Glutamatergic neuron (in vitro differentiated cells): ENCODE data around the gene FCRL6. TPM values are rescaled to one million over a fixed set of nuclear protein-coding genes. Genes with fewer than 3 reads are reported as not detected.

Experiments used
- DNase-seq: peaks from one replicate; pipeline ENCODE4 v3.0.0; 2022
- H3K27ac Mint-ChIP-seq: one replicate; pipeline ENCODE4 v1.8.0; 2020; ENCODE audit warnings: mild to moderate bottlenecking, mixed read lengths, inconsistent platforms; ENCODE audit not compliant: unreplicated experiment
- H3K27me3 Mint-ChIP-seq: one replicate; pipeline ENCODE4 v1.8.0; 2020; ENCODE audit warnings: mild to moderate bottlenecking, moderate library complexity, mixed read lengths, inconsistent platforms; ENCODE audit not compliant: unreplicated experiment
- H3K36me3 Mint-ChIP-seq: one replicate; pipeline ENCODE4 v1.8.0; 2020; ENCODE audit warnings: mild to moderate bottlenecking, mixed read lengths, inconsistent platforms; ENCODE audit not compliant: unreplicated experiment
- H3K4me1 Mint-ChIP-seq: one replicate; pipeline ENCODE4 v1.8.0; 2020; ENCODE audit warnings: mild to moderate bottlenecking, low read depth, mixed read lengths, inconsistent platforms; ENCODE audit not compliant: unreplicated experiment
- H3K4me3 Mint-ChIP-seq: one replicate; pipeline ENCODE4 v1.8.0; 2020; ENCODE audit warnings: mild to moderate bottlenecking, mixed read lengths, inconsistent platforms; ENCODE audit not compliant: unreplicated experiment
- H3K9me3 Mint-ChIP-seq: one replicate; pipeline ENCODE4 v1.8.0; 2020; ENCODE audit warnings: mild to moderate bottlenecking, moderate library complexity, mixed read lengths, inconsistent platforms; ENCODE audit not compliant: unreplicated experiment
- CTCF ChIP-seq: fragments of 200-600 bp; sonication (generic); IDR thresholded peaks from one replicate; pipeline ENCODE4 v1.5.0; 2021; ENCODE audit not compliant: partially characterized antibody, unreplicated experiment
- total RNA-seq: library from RNA; stranded (reverse); fragmentation: NEBNext Ultra II Directional; extraction: Animal tissue kit (Norgen Biotek cat#: 25700); gene quantifications from one replicate; pipeline ENCODE4 v1.2.1, GENCODE V29; 2021; ENCODE audit not compliant: unreplicated experiment

The FCRL6 gene
- total RNA-seq, 1 donor from 2014 or later, result not detected

- Mint-ChIP-seq H3K4me3 (no peak overlapping the region), H3K9me3 (peaks cover 2% of the 10 kb centered on the region), H3K36me3 (no peaks in the 10 kb centered on the region), H3K4me1 (peaks cover 1% of the 10 kb centered on the region), H3K27ac (no peak overlapping the region), H3K27me3 (peaks cover 7% of the 10 kb centered on the region)
- DNase-seq, result no peak
- TF ChIP-seq CTCF, result no peak
Measured at GRCh38 chr1:159862031-159862430, 59.9 kb downstream of the FCRL6 start.

- no peak for DNase-seq
- TF ChIP-seq CTCF, result no peak
- Mint-ChIP-seq H3K36me3 (no peaks in the 10 kb centered on the region), H3K4me1 (peaks cover 5% of the 10 kb centered on the region), H3K27me3 (peaks cover 7% of the 10 kb centered on the region), H3K9me3 (peaks cover 2% of the 10 kb centered on the region), H3K4me3 (no peak within 1 kb of the TSS), H3K27ac (no peak within 1 kb of the TSS)
Measured at GRCh38 chr1:159862557-159862956, 60.4 kb downstream of the FCRL6 start, which contains the start of gene VSIG8. TSS of gene VSIG8 (minus strand) at chr1:159862657. CDS start at chr1:159862521, 136 bp downstream.

GRCh38 chr1:159864262-159864661 is 62.1 kb downstream of the FCRL6 start:
- Mint-ChIP-seq H3K27ac (no peak overlapping the region), H3K36me3 (no peaks in the 10 kb centered on the region), H3K27me3 (peaks cover 10% of the 10 kb centered on the region), H3K4me1 (peaks cover 5% of the 10 kb centered on the region), H3K4me3 (no peak overlapping the region), H3K9me3 (peaks cover 2% of the 10 kb centered on the region)
- TF ChIP-seq CTCF, result no peak
- DNase-seq, result no peak

Other genes starting within 250 kb of the FCRL6 start
- gene APCS, start 214.5 kb upstream of the FCRL6 start, total RNA-seq, result not detected
- gene CRP, start 87.8 kb upstream of the FCRL6 start, total RNA-seq, result not detected
- gene DUSP23, start 21.4 kb upstream of the FCRL6 start, total RNA-seq, result 11.6 TPM
- not detected for gene SLAMF8, start 24.5 kb downstream of the FCRL6 start, total RNA-seq
- not detected for gene VSIG8, start 60.3 kb downstream of the FCRL6 start, total RNA-seq
- gene CFAP45, start 97.8 kb downstream of the FCRL6 start, total RNA-seq, result 0.49 TPM
- 160 TPM for gene TAGLN2, start 123.1 kb downstream of the FCRL6 start, total RNA-seq
- 23.4 TPM for gene IGSF9, start 143.3 kb downstream of the FCRL6 start, total RNA-seq
- gene SLAMF9, start 151.9 kb downstream of the FCRL6 start, total RNA-seq, result not detected
- 5.9 TPM for gene PIGM, start 229.6 kb downstream of the FCRL6 start, total RNA-seq